Esophagus (tissue), 2 donors: Measurements from ENCODE around the gene ZNF66. TPM values are rescaled to one million over a fixed set of nuclear protein-coding genes. Genes with fewer than 3 reads are reported as not detected.
"Not testable (repeated sequence)": the region's sequence is repeated elsewhere in the genome, so short reads cannot be mapped to it uniquely, and the experiment has no call there.

Experiments used
- H3K27ac ChIP-seq, 2 donors: one replicate each; pipeline ENCODE4 v1.5.1; 2013; ENCODE audit warnings: low read depth in 2 of 2, mild to moderate bottlenecking in 2 of 2, inconsistent platforms in 1 of 2, low read length in 1 of 2, moderate library complexity in 1 of 2
- H3K27me3 ChIP-seq, 2 donors: one replicate each; pipeline ENCODE4 v1.6.1; 2013; ENCODE audit warnings: low read length in 2 of 2, control low read depth in 1 of 2, mild to moderate bottlenecking in 1 of 2; ENCODE audit not compliant: insufficient read depth in 2 of 2, control insufficient read depth in 1 of 2
- H3K36me3 ChIP-seq, 2 donors: one replicate each; pipeline ENCODE4 v1.6.1; 2013; ENCODE audit warnings: low read length in 1 of 2; ENCODE audit not compliant: control insufficient read depth in 2 of 2, insufficient read depth in 2 of 2
- H3K4me1 ChIP-seq, 2 donors: one replicate each; pipeline ENCODE4 v1.6.1; 2013; ENCODE audit warnings: low read length in 1 of 2; ENCODE audit not compliant: control insufficient read depth in 2 of 2, insufficient read depth in 2 of 2
- H3K4me3 ChIP-seq, 2 donors: one replicate each; pipeline ENCODE4 v1.5.1; 2013; ENCODE audit warnings: low read length in 2 of 2, mild to moderate bottlenecking in 2 of 2, low read depth in 1 of 2, moderate library complexity in 1 of 2
- H3K9me3 ChIP-seq, 2 donors: one replicate each; pipeline ENCODE4 v1.6.1; 2013; ENCODE audit warnings: mild to moderate bottlenecking in 2 of 2, low read depth in 1 of 2, low read length in 1 of 2, moderate library complexity in 1 of 2; ENCODE audit not compliant: control insufficient read depth in 2 of 2, insufficient read depth in 1 of 2
- WGBS, 2 donors: extraction: QIAGEN DNeasy Blood & Tissue Kit; methylation state at CpG; one replicate each; pipeline ENCODE4 v1.1.7; 2013; 5-methylcytosine and 5-hydroxymethylcytosine counted together
- polyA plus RNA-seq, 2 donors: library from polyadenylated mRNA; stranded (reverse); fragments of 200-250 nt; gene quantifications; one replicate each; pipeline ENCODE4 v1.2.3, GENCODE V29; 2013
- donor health status: healthy with polysubstance abuse.
- donor health status: Bipolar disorder and iron deficiency.

ZNF66 gene
- polyA plus RNA-seq: 1 to 10 TPM; 1.0 to 1.2 TPM

- no peaks in the 10 kb centered on the region for H3K27me3 ChIP-seq
- WGBS, 2 donors: 1 to 2% methylated on average over 42 of the region's 42 CpGs
Measured at GRCh38 chr19:20776083-20777076, at the start of gene ZNF66. TSS of gene ZNF66 (plus strand) at chr19:20776304. CDS start at chr19:20776448, 144 bp downstream.

GRCh38 chr19:20750169-20750568, 25.9 kb upstream of the ZNF66 start:
- H3K27ac ChIP-seq, H3K9me3 ChIP-seq, H3K4me3 ChIP-seq, H3K36me3 ChIP-seq, H3K4me1 ChIP-seq, H3K27me3 ChIP-seq: not testable (repeated sequence)
- 56 to 69% methylated on average over 6 of the region's 6 CpGs for WGBS, 2 donors

More at GRCh38 chr19:20776083-20777076, at the start of gene ZNF66:
- Histone ChIP-seq H3K27ac (peak within 1 kb of the TSS; percentile 77 to 82), H3K4me3 (peak within 1 kb of the TSS; percentile 72 to 91), H3K9me3 (no peaks in the 10 kb centered on the region), H3K4me1 (no peaks in the 10 kb centered on the region), H3K36me3 (no peaks in the 10 kb centered on the region)

- 83 to 86% methylated on average over 9 of the region's 9 CpGs for WGBS, 2 donors
Measured at GRCh38 chr19:20752291-20752690, 23.8 kb upstream of the ZNF66 start.

GRCh38 chr19:20769225-20769736, 6.8 kb upstream of the ZNF66 start:
- not testable (repeated sequence) for H3K36me3 ChIP-seq, H3K27ac ChIP-seq, H3K9me3 ChIP-seq, H3K27me3 ChIP-seq, H3K4me1 ChIP-seq, H3K4me3 ChIP-seq
- WGBS, 2 donors: 88 to 90% methylated on average over 7 to 8 of the region's 8 CpGs

More at GRCh38 chr19:20752291-20752690, 23.8 kb upstream of the ZNF66 start:
- H3K4me1 ChIP-seq, H3K4me3 ChIP-seq, H3K9me3 ChIP-seq, H3K36me3 ChIP-seq, H3K27ac ChIP-seq, H3K27me3 ChIP-seq: not testable (repeated sequence)

GRCh38 chr19:20787786-20788185, 11.7 kb downstream of the ZNF66 start:
- H3K9me3 ChIP-seq: peaks cover 0 to 8% of the 10 kb centered on the region in 2 donors
- H3K27me3 ChIP-seq: no peaks in the 10 kb centered on the region

GRCh38 chr19:20791806-20792205, 15.7 kb downstream of the ZNF66 start:
- H3K4me3 ChIP-seq: no peak overlapping the region
- no peak overlapping the region for H3K27ac ChIP-seq
- peaks cover 0 to 2% of the 10 kb centered on the region in 2 donors for H3K36me3 ChIP-seq
- peaks cover 4% of the 10 kb centered on the region in 2 donors for H3K9me3 ChIP-seq
- H3K27me3 ChIP-seq: no peaks in the 10 kb centered on the region
- no peaks in the 10 kb centered on the region for H3K4me1 ChIP-seq

More at GRCh38 chr19:20787786-20788185, 11.7 kb downstream of the ZNF66 start:
- Histone ChIP-seq H3K4me3 (no peak overlapping the region), H3K36me3 (peaks cover 0 to 5% of the 10 kb centered on the region in 2 donors), H3K4me1 (no peaks in the 10 kb centered on the region), H3K27ac (no peak overlapping the region)

GRCh38 chr19:20806311-20807262, 30.5 kb downstream of the ZNF66 start:
- peaks cover 11 to 13% of the 10 kb centered on the region in 2 donors for H3K9me3 ChIP-seq
- not testable (repeated sequence) for H3K36me3 ChIP-seq, H3K4me1 ChIP-seq, H3K27ac ChIP-seq, H3K27me3 ChIP-seq, H3K4me3 ChIP-seq
- 91 to 98% methylated on average over 5 of the region's 5 CpGs for WGBS, 2 donors

- Histone ChIP-seq H3K27me3 (no peaks in the 10 kb centered on the region), H3K36me3 (no peaks in the 10 kb centered on the region), H3K4me3 (no peak overlapping the region), H3K27ac (no peak overlapping the region), H3K4me1 (no peaks in the 10 kb centered on the region), H3K9me3 (peaks cover 2 to 9% of the 10 kb centered on the region in 2 donors)
- 95 to 96% methylated on average over 3 of the region's 3 CpGs for WGBS, 2 donors
Measured at GRCh38 chr19:20840371-20840770, 64.3 kb downstream of the ZNF66 start.
